Measurements from ENCODE around the gene IFT20. TPM values are rescaled to one million over a fixed set of nuclear protein-coding genes. Genes with fewer than 3 reads are reported as not detected.

Gene IFT20
- total and polyA plus RNA-seq, 2 of the 13 experiments (the other 11 are each of a cell fraction or from before 2014, with no cell fraction given): 28.0 to 37.8 TPM

GRCh38 chr17:28370035-28370743 is 34.9 kb upstream of the IFT20 start, which contains the start of gene VTN (continued):
- peak; percentile 34; the same call in 1 of the 2 replicates for TF ChIP-seq GMEB1 (CRISPR knock-in tag; IDR thresholded peaks at IDR 0.05; ENCODE audit: borderline replicate concordance)
- peak; percentile 50; the same call in 1 of the 2 replicates for TF ChIP-seq RFXAP (CRISPR knock-in tag; IDR thresholded peaks at IDR 0.05; ENCODE audit: borderline replicate concordance)
- TF ChIP-seq ZBTB34 (CRISPR knock-in tag; IDR thresholded peaks at IDR 0.05): peak; percentile 92
- TF ChIP-seq ZNF253 (CRISPR knock-in tag; IDR thresholded peaks at IDR 0.05; ENCODE audit: borderline replicate concordance): 0 out of 2 replicates have a peak, but pooled peaks have one; percentile 29
- TF ChIP-seq ATM (IDR thresholded peaks at IDR 0.05; ENCODE audit: borderline replicate concordance): no peak
- TF ChIP-seq PITX1 (CRISPR knock-in tag; IDR thresholded peaks at IDR 0.05): peak; percentile 99
- TF ChIP-seq ZNF432 (CRISPR knock-in tag; IDR thresholded peaks at IDR 0.05; ENCODE audit: borderline replicate concordance): no peak
- no peak for TF ChIP-seq CC2D1A (CRISPR knock-in tag; IDR thresholded peaks at IDR 0.05)
- peak; percentile 87 for TF ChIP-seq RERE (CRISPR knock-in tag; IDR thresholded peaks at IDR 0.05; ENCODE audit: low read depth)
- TF ChIP-seq ATF4 (CRISPR knock-in tag; IDR thresholded peaks at IDR 0.05): peak in 1 of 2 experiments; percentile 7; a peak in 1 of 4 replicates
- TF ChIP-seq ATF2 (CRISPR knock-in tag; IDR thresholded peaks at IDR 0.05): peak; percentile 98
- TF ChIP-seq ZBTB43 (CRISPR knock-in tag; conservative IDR thresholded peaks at IDR 0.05): 0 out of 2 replicates have a peak, but pooled peaks have one; percentile 6
- TF ChIP-seq ZNF776 (CRISPR knock-in tag; IDR thresholded peaks at IDR 0.05): peak; percentile 52
- 0 out of 2 replicates have a peak, but pooled peaks have one; percentile 47 for TF ChIP-seq ZNF225 (CRISPR knock-in tag; IDR thresholded peaks at IDR 0.05)
- peak; percentile 51; the same call in 1 of the 2 replicates for TF ChIP-seq SPEN (CRISPR knock-in tag; IDR thresholded peaks at IDR 0.05; ENCODE audit: low read depth)

Data from HepG2 (cell line).